ENCODE data around the gene DARS1. TPM values are rescaled to one million over a fixed set of nuclear protein-coding genes. Genes with fewer than 3 reads are reported as not detected.
"Not testable (repeated sequence)": the region's sequence is repeated elsewhere in the genome, so short reads cannot be mapped to it uniquely, and the experiment has no call there.

The DARS1 gene
- total RNA-seq, 1 donor = 65.5 TPM

DNA sequence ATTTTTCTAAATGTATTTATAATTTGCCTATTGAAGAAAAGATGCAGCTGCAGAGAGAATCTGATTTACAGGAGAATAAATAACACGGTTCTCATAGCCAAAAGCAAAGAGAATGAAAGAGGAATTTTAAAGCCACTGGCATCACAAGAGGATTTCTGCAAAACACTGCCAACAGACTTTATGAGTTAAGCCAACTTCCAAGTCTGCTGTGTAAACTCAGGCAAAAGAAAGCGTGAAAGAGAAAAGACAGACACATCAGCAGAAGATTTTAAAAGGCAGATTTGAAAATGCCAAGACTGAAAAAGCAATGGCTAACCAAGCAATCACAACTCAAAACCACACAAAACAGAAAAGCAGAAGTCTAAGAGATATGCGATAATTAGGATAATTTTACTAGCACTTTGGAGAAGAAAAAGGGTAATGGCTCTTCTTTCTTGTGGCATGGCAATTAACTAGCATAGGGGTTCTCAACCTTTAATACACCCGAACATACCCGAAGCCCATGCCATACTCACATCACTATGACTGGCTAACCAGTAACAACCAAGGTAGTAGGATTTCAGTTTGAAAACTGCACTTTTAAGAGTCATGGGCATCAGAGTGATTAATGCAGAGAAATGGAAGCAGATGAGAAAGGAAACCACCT, 4.9 kb downstream of the DARS1 start:
- H3K27me3 ChIP-seq (ENCODE audit: insufficient read depth, low read length) = no peaks in the 10 kb centered on the region
- no peak overlapping the region for H3K4me3 ChIP-seq (ENCODE audit: low read length)
- H3K9me3 ChIP-seq (ENCODE audit: low read depth, low read length) = no peaks in the 10 kb centered on the region
- peaks cover 32% of the 10 kb centered on the region for H3K4me1 ChIP-seq (ENCODE audit: insufficient read depth, low read length)

- H3K4me3 ChIP-seq (ENCODE audit: low read length) = no peak overlapping the region
Measured at GRCh38 chr2:135975702-135976101, 9.7 kb downstream of the DARS1 start.

GRCh38 chr2:135974036-135974435, 11.4 kb downstream of the DARS1 start:
- H3K4me3 ChIP-seq (ENCODE audit: low read length) = no peak overlapping the region
- H3K27me3 ChIP-seq (ENCODE audit: insufficient read depth, low read length) = no peaks in the 10 kb centered on the region
- peaks cover 15% of the 10 kb centered on the region for H3K4me1 ChIP-seq (ENCODE audit: insufficient read depth, low read length)
- H3K9me3 ChIP-seq (ENCODE audit: low read depth, low read length) = no peaks in the 10 kb centered on the region

More at GRCh38 chr2:135975702-135976101, 9.7 kb downstream of the DARS1 start:
- Histone ChIP-seq H3K27me3 (ENCODE audit: insufficient read depth, low read length) (no peaks in the 10 kb centered on the region), H3K9me3 (ENCODE audit: low read depth, low read length) (no peaks in the 10 kb centered on the region), H3K4me1 (ENCODE audit: insufficient read depth, low read length) (peaks cover 25% of the 10 kb centered on the region)

DNA sequence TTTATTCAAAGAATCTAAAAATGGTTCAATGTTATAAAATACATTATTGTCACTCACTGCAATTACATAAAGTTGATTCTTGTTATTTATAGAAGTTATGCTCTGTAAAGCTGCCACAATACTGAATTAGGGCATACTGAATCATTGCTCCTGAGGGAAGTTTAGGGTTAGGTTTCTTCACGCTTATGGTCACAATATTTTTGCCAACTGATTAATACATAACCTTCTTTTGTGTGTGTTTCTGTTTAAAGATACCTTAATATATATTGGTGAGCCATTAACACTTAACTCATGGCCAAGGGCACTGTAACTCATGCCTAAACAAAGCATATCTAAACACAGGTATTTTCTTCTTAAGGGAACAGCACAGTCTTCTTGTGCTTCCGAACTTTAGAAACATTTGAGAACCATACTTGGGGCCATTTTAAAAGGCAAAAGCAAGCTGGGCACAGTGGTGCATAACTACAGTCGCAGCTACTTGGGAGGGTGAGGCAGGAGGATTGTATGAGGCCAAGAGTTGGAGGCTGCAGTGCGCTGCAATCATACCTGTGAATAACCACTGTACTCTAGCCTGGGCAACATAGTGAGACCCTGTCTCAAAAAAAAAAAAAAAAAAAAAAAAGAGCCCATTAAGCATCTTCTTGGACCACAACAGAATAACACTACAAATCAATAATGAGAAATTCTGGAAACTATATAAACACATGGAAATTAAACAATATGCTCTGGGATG, 15.6 kb downstream of the DARS1 start:
- Histone ChIP-seq H3K27me3 (ENCODE audit: insufficient read depth, low read length) (no peaks in the 10 kb centered on the region), H3K4me3 (ENCODE audit: low read length) (no peak overlapping the region), H3K4me1 (ENCODE audit: insufficient read depth, low read length) (peaks cover 10% of the 10 kb centered on the region), H3K9me3 (ENCODE audit: low read depth, low read length) (no peaks in the 10 kb centered on the region)

- H3K4me3 ChIP-seq (ENCODE audit: low read length) = no peak overlapping the region
- no peaks in the 10 kb centered on the region for H3K27me3 ChIP-seq (ENCODE audit: insufficient read depth, low read length)
- H3K4me1 ChIP-seq (ENCODE audit: insufficient read depth, low read length) = peaks cover 15% of the 10 kb centered on the region
- H3K9me3 ChIP-seq (ENCODE audit: low read depth, low read length) = no peaks in the 10 kb centered on the region
Measured at GRCh38 chr2:135965756-135966155, 19.7 kb downstream of the DARS1 start.

DNA sequence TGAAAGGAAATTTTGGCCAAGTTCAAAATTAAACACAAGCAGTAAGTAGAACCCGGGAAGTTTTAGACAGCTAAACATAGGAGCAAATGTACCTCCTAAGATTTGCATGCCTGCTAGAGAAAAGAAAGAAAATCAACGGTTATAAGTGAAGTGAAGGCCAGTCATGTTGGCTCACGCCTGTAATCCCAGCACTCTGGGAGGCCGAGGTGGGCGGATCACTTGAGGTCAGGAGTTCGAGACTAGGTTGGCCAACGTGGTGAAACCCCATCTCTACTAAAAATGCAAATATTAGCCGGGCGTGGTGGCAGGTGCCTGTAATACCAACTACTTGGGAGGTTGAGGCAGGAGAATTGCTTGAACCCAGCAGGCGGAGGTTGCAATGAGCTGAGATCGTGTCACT, 21.0 kb downstream of the DARS1 start:
- H3K4me1 ChIP-seq (ENCODE audit: insufficient read depth, low read length) = peaks cover 18% of the 10 kb centered on the region
- not testable (repeated sequence) for H3K4me3 ChIP-seq (ENCODE audit: low read length); H3K9me3 ChIP-seq (ENCODE audit: low read depth, low read length); H3K27me3 ChIP-seq (ENCODE audit: insufficient read depth, low read length)

DNA sequence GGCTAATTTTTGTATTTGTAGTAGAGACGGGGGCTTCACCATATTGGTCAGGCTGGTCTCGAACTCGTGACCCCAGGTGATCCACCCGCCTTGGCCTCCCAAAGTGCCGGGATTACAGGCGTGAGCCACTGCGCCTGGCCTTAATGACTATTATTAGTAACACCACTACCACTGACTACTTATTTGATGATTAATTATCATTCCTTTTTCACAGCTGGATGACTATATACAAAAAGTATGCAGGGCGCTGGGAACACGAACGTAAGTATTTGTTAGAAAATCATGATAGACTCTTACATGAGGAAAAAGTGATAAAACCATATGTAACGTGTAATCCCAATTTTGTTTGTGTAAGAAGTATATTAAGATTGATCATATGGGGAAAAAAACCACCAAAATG, 21.6 kb downstream of the DARS1 start:
- H3K4me3 ChIP-seq (ENCODE audit: low read length) = no peak overlapping the region
- no peaks in the 10 kb centered on the region for H3K27me3 ChIP-seq (ENCODE audit: insufficient read depth, low read length)
- H3K4me1 ChIP-seq (ENCODE audit: insufficient read depth, low read length) = peaks cover 18% of the 10 kb centered on the region
- no peaks in the 10 kb centered on the region for H3K9me3 ChIP-seq (ENCODE audit: low read depth, low read length)

DNA sequence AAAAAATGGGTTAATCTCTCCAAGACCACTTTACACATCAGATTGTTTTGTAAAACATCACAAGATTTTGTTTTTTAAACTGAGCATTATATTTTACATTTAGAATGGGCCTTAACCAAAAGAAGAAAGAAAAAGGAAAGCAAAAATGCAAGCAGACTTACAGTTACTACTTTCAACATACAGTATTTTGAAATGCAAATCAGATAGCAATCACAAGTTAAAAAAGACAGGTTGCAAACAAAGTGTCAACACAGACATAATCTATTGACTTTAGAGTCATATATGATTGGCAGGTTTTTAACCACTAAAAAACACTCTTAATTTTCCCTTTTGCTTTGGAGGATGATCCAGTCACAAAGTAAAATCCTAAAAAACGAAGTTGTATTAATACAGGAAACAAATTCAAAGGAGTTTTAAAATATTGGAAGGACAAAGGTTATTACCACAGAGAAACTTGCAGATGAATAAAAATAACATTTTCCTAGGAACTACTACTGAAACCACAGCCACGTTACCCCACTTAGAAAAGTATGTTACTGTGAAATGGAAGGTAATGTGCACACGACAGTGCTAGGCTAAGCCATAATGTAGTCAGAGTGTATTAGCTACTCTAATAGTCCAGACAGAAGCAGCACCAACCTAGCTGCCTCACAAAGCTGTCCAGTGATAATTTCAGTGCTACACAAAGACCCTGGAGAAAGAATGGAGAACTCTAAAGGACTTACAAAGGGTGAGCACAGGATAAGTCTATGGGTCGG, 22.9 kb downstream of the DARS1 start:
- no peaks in the 10 kb centered on the region for H3K9me3 ChIP-seq (ENCODE audit: low read depth, low read length)
- peaks cover 18% of the 10 kb centered on the region for H3K4me1 ChIP-seq (ENCODE audit: insufficient read depth, low read length)
- no peaks in the 10 kb centered on the region for H3K27me3 ChIP-seq (ENCODE audit: insufficient read depth, low read length)
- H3K4me3 ChIP-seq (ENCODE audit: low read length) = no peak overlapping the region

DNA sequence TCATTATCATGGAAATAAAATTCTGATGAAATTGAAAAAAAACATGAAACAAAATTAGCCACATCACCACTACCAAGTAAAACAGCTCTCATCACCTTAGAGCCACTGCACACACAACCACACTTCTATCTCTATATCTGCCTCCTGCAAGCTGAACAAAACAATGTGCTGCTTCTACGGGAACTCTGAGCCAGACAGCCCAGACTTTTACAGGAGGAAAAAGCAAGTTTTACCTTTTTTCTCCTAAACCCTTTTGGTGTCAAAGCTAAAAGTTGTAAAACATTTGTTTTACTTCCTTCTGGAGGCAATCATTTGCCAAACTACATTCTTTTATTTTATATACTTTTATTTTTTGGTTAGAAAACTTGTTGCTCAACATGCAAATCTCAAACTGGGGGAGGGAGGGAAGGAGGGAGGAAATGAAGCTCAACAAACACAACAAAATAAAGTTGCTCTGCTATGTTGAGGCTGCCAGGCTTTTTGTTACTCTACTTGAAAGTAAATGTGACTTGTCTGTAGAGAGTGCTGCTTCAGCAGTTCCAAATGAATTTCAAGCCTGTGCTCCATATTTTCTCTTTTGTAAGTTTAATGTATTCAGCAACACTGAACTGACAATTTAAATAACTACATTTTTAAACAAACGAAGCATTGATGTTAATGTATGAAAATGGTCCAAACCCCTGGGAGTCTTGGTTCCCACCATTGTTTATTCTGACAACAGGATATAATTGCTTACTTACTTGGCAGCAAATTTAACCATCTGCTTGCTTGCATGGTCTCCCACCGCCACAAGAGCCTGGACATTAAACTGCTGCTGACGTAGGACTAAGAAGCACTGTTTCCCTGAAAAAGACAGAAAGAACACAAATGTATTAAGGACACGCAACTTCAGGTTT, 24.5 kb downstream of the DARS1 start:
- Histone ChIP-seq H3K9me3 (ENCODE audit: low read depth, low read length) (no peaks in the 10 kb centered on the region), H3K27me3 (ENCODE audit: insufficient read depth, low read length) (no peaks in the 10 kb centered on the region), H3K4me1 (ENCODE audit: insufficient read depth, low read length) (peaks cover 18% of the 10 kb centered on the region), H3K4me3 (ENCODE audit: low read length) (no peak overlapping the region)

DNA sequence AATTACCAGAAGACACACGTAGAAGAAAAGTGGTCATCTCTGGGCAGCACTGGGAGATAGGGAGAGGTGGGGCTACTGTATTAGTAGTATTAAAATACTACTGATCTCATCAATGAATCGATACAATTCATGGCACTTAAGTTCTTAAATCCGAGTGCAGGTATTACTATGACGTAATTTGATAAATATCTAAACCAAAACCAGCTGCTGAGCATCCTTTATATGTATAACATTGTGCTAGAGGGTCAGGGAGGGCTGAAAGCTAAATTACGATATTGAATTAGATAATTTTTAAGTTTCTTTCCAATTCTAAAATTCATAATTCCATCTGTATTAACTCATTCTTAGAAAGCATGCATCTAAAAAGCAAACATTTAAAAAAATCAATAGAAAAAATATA, 25.3 kb downstream of the DARS1 start:
- H3K27me3 ChIP-seq (ENCODE audit: insufficient read depth, low read length) = no peaks in the 10 kb centered on the region
- H3K9me3 ChIP-seq (ENCODE audit: low read depth, low read length) = no peaks in the 10 kb centered on the region
- H3K4me3 ChIP-seq (ENCODE audit: low read length) = no peak overlapping the region

DNA sequence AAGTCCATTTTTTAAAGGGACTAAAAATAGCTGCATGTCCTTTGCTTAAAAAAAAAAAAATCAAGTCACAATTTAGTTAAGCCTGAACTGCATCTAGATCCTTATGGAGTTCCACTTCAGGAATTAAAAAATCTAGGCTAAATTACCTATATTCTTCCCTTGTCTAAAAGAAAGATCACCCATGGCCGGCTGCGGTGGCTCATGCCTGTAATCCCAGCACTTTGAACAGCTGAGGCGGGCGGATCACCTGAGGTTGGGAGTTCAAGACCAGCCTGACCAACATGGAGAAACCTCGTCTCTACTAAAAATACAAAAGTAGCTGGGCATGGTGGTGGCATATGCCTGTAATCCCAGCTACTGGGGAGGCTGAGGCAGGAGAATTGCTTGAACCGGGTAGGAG, 26.5 kb downstream of the DARS1 start:
- not testable (repeated sequence) for H3K27me3 ChIP-seq (ENCODE audit: insufficient read depth, low read length); H3K4me3 ChIP-seq (ENCODE audit: low read length); H3K9me3 ChIP-seq (ENCODE audit: low read depth, low read length)
- H3K4me1 ChIP-seq (ENCODE audit: insufficient read depth, low read length) = peaks cover 20% of the 10 kb centered on the region

More for the DNA sequence above, 25.3 kb downstream of the DARS1 start:
- peaks cover 18% of the 10 kb centered on the region for H3K4me1 ChIP-seq (ENCODE audit: insufficient read depth, low read length)

GRCh38 chr2:135954020-135954601, 31.3 kb downstream of the DARS1 start:
- Histone ChIP-seq H3K27me3 (ENCODE audit: insufficient read depth, low read length) (no peaks in the 10 kb centered on the region), H3K9me3 (ENCODE audit: low read depth, low read length) (no peaks in the 10 kb centered on the region), H3K4me3 (ENCODE audit: low read length) (no peak overlapping the region)

GRCh38 chr2:135952891-135953290, 32.5 kb downstream of the DARS1 start:
- Histone ChIP-seq H3K4me3 (ENCODE audit: low read length) (no peak overlapping the region), H3K4me1 (ENCODE audit: insufficient read depth, low read length) (peaks cover 24% of the 10 kb centered on the region), H3K27me3 (ENCODE audit: insufficient read depth, low read length) (no peaks in the 10 kb centered on the region), H3K9me3 (ENCODE audit: low read depth, low read length) (no peaks in the 10 kb centered on the region)

More at GRCh38 chr2:135954020-135954601, 31.3 kb downstream of the DARS1 start:
- peaks cover 20% of the 10 kb centered on the region for H3K4me1 ChIP-seq (ENCODE audit: insufficient read depth, low read length)

DNA sequence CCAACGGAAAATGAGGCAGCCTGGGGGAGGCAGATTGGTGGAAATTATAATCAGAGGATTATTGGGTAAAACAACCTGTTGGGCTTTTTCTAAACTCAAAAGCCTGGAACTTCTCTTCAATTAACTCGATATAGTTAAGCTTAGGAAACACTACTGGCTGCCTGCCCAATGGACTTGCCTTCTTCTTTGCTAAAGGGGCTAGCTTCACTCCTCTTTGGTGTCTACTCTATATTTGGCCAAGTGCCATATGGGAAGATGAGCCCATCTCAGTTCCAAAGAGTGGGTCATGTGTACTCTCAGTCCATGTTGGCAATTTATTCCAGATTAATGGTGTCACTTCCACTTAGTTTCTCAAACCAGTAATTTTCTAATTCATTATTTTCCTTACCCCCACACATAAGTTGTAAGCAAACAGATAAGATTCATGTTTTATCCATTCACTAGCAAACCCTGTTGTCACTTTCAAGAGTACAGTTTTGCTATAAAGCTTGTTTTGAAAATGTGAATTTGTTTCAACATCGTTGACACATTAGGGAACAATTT, 34.3 kb downstream of the DARS1 start:
- Histone ChIP-seq H3K4me1 (ENCODE audit: insufficient read depth, low read length) (peaks cover 24% of the 10 kb centered on the region), H3K4me3 (ENCODE audit: low read length) (no peak overlapping the region), H3K27me3 (ENCODE audit: insufficient read depth, low read length) (no peaks in the 10 kb centered on the region), H3K9me3 (ENCODE audit: low read depth, low read length) (no peaks in the 10 kb centered on the region)
